HuH-7.5 (cell line): Measurements from ENCODE around the gene KRT86.

Experiments
- DNase-seq: peaks from one replicate; pipeline ENCODE4 v3.0.0; 2011; ENCODE audit warnings: low spot score

Gene KRT86

GRCh38 chr12:52314511-52314910 lies 40.1 kb downstream of the KRT86 start:
- no peak for DNase-seq

GRCh38 chr12:52315721-52316120 lies 41.3 kb downstream of the KRT86 start:
- DNase-seq, result peak; percentile 59

- DNase-seq, result no peak
Observed at GRCh38 chr12:52316290-52316689, 41.8 kb downstream of the KRT86 start.

GRCh38 chr12:52316701-52317100 lies 42.3 kb downstream of the KRT86 start:
- no peak for DNase-seq

GRCh38 chr12:52317468-52318052 lies 43.1 kb downstream of the KRT86 start:
- DNase-seq, result no peak

GRCh38 chr12:52318241-52318990 lies 44.0 kb downstream of the KRT86 start:
- DNase-seq, result no peak

GRCh38 chr12:52319097-52319496 lies 44.7 kb downstream of the KRT86 start:
- DNase-seq, result no peak

- DNase-seq, result no peak
Observed at GRCh38 chr12:52320784-52321400, 46.4 kb downstream of the KRT86 start, which contains the start of gene KRT83. Gene KRT83 (minus strand): TSS chr12:52321398. CDS start chr12:52321335, 63 bp downstream.

- no peak for DNase-seq
Observed at GRCh38 chr12:52321418-52321817, 47.0 kb downstream of the KRT86 start.

- no peak for DNase-seq
Observed at GRCh38 chr12:52322069-52322468, 47.6 kb downstream of the KRT86 start.

- no peak for DNase-seq
Observed at GRCh38 chr12:52323001-52323400, 48.6 kb downstream of the KRT86 start.

GRCh38 chr12:52323416-52324152 lies 49.1 kb downstream of the KRT86 start:
- no peak for DNase-seq

- DNase-seq, result no peak
Observed at GRCh38 chr12:52324153-52324444, 49.7 kb downstream of the KRT86 start.

- DNase-seq, result peak; percentile 89
Observed at GRCh38 chr12:52327052-52327829, 52.8 kb downstream of the KRT86 start.

- no peak for DNase-seq
Observed at GRCh38 chr12:52327830-52328500, 53.5 kb downstream of the KRT86 start.

GRCh38 chr12:52331039-52331438 lies 56.6 kb downstream of the KRT86 start:
- no peak for DNase-seq

- DNase-seq, result no peak
Observed at GRCh38 chr12:52331833-52332232, 57.4 kb downstream of the KRT86 start.

GRCh38 chr12:52332381-52332780 lies 57.9 kb downstream of the KRT86 start:
- DNase-seq, result no peak

GRCh38 chr12:52333321-52333720 lies 58.9 kb downstream of the KRT86 start:
- DNase-seq, result no peak

GRCh38 chr12:52334185-52334584 lies 59.7 kb downstream of the KRT86 start:
- no peak for DNase-seq

GRCh38 chr12:52335598-52336262 lies 61.3 kb downstream of the KRT86 start:
- no peak for DNase-seq
